ENCODE data around the gene B3GNT9.

DNA sequence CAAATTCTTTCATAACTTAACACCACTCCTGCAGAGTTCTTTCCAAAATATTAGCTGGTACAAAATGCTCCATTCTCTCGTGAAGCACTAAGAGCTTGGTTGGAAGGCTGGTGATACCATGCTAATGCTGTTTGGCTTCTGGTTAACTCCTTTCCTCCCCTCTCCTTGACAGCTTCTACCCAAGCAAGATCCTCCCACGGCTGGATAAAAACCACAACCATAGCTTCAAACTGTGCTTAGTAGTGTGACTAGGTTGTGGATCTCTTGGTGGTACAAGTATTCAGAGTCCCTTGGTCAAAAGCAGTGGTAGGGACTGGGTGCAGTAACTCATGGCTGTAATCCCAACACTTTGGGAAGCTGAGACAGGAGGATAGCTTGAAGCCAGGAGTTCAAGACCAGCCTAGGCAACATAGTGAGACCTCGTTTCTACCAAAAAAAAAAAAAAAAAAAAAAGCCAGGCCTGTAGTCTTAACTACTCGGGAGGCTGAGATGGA, 38.8 kb downstream of the B3GNT9 start:
- TF ChIP-seq, protein P1, sequence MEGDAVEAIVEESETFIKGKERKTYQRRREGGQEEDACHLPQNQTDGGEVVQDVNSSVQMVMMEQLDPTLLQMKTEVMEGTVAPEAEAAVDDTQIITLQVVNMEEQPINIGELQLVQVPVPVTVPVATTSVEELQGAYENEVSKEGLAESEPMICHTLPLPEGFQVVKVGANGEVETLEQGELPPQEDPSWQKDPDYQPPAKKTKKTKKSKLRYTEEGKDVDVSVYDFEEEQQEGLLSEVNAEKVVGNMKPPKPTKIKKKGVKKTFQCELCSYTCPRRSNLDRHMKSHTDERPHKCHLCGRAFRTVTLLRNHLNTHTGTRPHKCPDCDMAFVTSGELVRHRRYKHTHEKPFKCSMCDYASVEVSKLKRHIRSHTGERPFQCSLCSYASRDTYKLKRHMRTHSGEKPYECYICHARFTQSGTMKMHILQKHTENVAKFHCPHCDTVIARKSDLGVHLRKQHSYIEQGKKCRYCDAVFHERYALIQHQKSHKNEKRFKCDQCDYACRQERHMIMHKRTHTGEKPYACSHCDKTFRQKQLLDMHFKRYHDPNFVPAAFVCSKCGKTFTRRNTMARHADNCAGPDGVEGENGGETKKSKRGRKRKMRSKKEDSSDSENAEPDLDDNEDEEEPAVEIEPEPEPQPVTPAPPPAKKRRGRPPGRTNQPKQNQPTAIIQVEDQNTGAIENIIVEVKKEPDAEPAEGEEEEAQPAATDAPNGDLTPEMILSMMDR (IDR thresholded peaks at IDR 0.05; ENCODE audit: poor library complexity, severe bottlenecking): no peak
- TF ChIP-seq EZH2 (IDR thresholded peaks at IDR 0.05; ENCODE audit: borderline replicate concordance, insufficient read depth, low read length, poor library complexity, severe bottlenecking): no peak
- no peak for TF ChIP-seq REST (IDR thresholded peaks at IDR 0.05; ENCODE audit: borderline replicate concordance)
- TF ChIP-seq EP300 (conservative IDR thresholded peaks at IDR 0.05; ENCODE audit: poor library complexity, severe bottlenecking): no peak
- no peak for TF ChIP-seq RAD21 (conservative IDR thresholded peaks at IDR 0.05)
- no peak for TF ChIP-seq POLR2AphosphoS5 (IDR thresholded peaks at IDR 0.05)
- no peak for TF ChIP-seq MXI1 (conservative IDR thresholded peaks at IDR 0.05; ENCODE audit: poor library complexity, severe bottlenecking)
- TF ChIP-seq TAF1 (IDR thresholded peaks at IDR 0.05; ENCODE audit: low read depth): no peak
- no peak for TF ChIP-seq SMC3 (conservative IDR thresholded peaks at IDR 0.05; ENCODE audit: poor library complexity)

All from neural cell (in vitro differentiated cells).